ENCODE data around the gene CCDC197.

Gene CCDC197

DNA sequence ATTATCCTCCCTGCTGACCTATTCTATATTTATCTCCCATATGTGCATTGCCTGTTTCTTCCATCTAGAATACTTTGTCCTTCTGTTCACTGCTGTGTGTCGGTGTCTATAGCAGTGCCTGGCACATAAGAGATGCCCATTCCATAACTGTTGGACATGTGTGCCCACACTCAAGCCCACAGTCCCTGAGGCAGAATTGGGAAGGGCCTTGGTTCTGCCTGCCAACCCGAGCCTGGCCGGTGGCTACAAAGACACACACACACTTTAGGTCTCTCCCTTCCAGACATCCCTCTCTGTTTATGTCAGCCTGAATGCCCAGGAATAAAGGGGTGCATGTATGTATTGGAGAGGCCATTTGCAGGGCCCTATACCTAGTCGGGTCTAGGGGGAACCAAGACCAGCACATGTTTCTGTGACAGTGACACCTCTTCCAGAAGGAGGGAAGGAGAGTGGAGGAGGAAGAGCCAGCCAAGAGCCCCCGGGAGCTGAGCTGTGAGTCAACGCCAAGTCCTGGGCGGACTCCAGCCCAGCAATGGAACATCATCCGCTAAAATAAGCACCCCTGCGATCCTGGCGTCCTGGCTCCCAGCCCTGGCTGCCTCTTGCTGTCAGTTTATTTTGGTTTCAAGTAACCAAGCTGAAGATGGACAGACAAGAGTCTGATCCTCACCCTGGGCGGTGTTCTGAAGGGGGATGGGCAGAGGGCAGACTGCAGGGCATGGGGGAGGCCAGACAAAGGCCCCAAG is 16.5 kb upstream of the CCDC197 start:
- no peak for DNase-seq

GRCh38 chr14:93981316-93982229 is 15.5 kb upstream of the CCDC197 start:
- no peak for DNase-seq

DNA sequence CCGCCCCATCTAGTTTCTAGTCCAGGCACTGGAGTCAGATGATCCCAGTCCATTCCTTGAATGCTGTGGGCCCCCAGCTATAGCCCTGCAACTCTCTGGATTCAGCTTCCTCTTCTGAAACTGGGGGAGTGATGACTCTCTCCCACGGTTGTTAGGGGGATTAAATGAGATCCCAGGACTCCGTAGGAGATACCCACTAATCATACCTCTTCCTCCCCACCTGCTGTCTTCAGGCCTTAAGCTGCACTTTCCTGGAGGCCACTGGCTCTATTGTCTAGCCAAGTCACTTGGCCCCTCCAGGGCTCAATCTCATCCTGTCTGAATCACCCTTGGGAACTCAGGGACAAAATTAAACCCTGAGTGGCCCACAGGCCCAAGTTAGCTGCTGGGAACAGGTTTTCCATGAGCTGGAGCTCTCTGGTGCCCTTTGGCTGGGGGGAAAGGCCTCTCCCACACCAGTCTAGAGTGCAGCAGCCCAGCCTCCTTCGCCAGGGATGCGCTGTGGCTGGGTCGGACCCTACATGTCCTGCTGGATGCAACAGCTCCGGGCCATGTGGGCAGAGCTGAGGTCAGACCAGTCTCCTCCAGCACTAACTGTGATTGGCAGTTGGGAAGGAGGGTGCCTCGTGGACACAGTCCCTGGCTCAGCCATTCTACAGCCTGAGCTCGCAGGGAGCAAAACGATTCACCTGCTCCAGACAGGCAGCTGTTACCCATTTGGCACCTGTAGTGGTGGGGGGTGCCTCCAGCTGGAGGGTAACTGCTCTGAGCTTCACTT is 14.7 kb upstream of the CCDC197 start:
- DNase-seq = no peak

- no peak for DNase-seq
Measured at GRCh38 chr14:93984070-93984469, 13.0 kb upstream of the CCDC197 start.

- no peak for DNase-seq
Measured at GRCh38 chr14:93984987-93985410, 12.1 kb upstream of the CCDC197 start.

DNA sequence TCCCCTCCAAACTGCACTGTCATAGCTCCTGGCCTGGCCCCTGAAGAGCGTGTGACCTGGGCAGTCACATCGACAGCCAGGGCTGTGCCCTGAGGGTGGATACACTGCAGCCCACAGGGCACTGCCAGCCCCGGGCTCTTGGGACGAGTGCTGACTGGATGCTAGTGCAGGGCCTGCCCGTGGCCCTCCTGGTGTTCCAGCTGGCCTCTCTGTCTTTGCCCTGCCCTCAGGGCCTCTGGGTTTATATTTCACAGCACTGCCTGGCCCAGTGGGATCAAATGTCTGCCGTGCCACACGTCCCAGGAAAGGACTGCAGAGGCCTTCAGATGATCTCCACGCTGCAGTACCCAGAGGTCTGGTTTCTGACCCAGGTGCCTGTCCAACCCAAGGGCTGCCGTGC is 10.1 kb upstream of the CCDC197 start:
- no peak for DNase-seq

DNA sequence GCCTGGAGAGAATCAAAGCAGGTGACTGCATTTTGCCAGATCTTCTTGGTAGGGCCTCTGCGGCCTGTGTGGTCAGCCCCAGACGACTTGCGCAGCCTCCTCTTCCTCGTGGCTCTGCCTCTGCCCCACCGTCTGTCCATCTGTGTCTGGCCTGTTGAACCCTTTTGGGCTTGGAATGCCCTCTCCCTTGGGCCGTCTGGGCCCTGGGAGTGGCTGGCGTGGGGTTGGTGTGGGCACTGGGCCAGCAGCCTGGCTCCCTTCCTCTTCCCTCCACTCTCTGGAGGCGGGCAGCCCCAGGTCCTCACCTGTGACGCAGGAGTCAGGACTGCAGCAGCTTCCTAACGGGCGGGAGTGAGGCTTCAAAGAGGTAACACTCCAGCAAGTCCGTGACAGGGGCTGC is 9.7 kb upstream of the CCDC197 start:
- DNase-seq = no peak

GRCh38 chr14:93987815-93988476 is 9.2 kb upstream of the CCDC197 start:
- no peak for DNase-seq

- no peak for DNase-seq
Measured at GRCh38 chr14:93989939-93990338, 7.2 kb upstream of the CCDC197 start.

DNA sequence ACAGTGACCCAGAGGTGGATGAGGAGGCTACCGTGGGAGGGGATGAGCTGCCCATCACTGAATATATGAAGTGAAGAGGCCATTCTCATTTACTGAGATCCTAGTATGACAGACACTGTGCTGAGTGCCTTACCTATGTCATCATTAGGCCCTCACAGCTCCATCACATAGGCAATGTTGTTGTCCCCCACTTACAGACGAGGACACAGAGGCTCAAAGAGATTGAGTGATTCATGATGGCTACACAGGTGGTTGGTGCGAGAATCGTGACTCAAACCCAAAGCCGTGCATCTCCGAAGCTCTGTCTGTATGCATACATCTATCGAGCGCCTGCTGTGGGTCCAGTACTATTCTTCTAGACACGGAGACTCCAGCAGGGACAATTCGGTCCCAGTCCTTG is 5.9 kb upstream of the CCDC197 start:
- DNase-seq = no peak

DNA sequence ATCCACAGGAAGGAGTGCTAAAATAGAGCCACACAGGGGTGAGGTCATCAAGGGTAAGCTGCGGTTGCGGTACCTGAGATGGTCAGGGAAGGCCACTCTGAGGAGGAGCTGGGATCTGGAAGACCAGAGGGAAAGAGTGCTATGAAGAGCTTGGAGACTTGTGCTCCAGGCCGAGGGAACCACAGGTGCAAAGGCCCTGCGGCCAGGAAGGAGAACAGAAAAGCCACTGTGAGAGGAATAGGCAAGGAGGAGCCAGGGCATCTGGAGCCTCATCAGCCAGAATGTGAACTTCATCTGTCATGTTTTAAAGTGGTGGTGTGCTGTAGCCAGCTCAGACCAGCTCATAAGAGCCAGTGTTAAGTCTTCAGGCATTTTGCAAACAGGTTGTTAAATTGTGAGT is 5.5 kb upstream of the CCDC197 start:
- no peak for DNase-seq

- no peak for DNase-seq
Measured at GRCh38 chr14:93993382-93993781, 3.7 kb upstream of the CCDC197 start.

- no peak for DNase-seq
Measured at GRCh38 chr14:93994919-93995682, 2.0 kb upstream of the CCDC197 start.

GRCh38 chr14:93996130-93996695 is 888 bp upstream of the CCDC197 start:
- DNase-seq = no peak

DNA sequence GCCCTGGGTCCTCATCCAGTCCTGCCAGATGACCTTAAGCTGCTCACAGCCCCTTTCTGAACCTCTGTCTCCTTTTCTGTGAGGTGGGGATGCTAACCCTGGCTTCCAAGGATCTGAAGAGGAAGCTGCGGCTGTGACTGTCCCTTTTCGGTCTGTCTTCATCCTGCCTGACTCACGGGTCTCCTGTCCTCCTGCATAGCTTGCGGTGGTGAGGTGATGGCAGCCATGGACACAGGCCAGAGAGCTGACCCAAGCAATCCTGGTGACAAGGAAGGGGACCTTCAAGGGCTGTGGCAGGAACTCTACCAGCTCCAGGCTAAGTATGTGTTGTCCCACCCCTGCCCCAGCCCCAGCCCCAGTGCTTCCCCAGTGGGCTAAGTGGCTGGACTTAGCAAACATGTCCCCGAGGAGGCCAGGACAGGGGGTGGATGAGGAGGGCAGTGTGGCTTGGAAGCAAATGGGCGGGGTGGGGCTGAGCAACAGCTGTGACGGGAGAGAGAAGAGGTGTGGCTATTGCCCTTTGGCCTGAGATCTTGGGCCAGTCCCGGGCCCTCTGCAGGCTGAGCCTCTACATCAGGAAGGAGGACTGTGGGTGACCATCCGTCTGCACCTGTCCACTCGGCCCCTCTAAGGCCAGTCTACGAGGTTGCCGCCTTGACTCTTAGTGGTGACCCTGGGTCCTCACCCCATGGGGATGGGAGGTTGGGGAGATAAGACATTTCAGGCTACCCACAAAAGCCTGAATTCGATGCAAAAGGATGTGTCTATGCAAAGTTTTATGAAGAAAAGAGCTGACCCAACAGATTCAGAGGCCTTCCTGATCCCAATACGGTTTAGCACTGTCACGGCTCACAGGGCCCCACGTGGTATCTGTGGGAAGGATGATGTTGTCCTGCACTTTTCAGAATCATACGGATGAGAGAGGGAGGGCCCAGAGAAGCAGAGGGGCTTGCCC is 1.1 kb downstream of the CCDC197 start:
- no peak for DNase-seq

DNA sequence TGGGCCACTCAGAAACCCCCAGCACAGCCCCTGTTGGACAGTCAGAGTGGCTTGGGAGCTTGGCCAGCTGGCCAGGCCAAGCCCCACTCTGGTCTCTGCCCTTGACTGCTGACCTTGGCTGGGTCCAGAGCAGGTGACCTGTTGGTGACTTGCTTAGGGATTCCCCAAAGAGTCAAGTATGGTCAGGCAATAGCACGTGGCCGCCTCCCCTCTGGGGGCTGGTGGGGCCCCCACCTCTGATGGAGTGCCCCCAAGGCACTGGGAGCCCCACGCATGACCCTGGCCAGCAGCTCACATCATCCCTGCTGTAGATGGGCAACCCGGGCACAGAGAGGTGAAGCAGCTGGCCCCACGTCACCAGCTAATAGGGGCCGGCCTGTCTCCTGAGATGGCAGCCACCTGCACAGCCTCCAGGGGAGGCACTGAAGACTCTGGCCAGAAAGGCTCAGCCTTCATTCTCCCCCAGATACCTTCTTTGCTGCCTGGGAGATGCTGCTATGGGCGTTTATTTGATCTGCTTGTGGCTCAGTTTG is 1.8 kb downstream of the CCDC197 start:
- no peak for DNase-seq

DNA sequence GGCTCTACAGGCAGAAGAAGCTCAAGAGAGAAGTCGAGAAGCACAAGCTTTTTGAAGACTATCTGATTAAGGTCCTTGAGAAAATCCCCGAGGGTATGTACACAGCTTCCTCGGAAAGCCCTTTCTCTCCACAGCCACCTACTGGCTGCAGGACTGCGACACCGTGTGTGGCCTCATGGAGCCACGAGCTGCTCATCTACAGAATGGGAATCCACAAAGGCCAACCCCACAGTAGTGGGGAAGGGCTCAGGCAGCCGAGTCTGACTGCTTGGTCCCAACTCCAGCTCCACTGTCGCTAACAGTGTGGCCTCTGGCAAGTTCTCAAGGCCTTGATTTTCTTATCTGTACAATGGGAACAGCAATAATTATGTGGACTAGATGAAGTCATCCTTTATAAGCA is 2.5 kb downstream of the CCDC197 start:
- DNase-seq = no peak

GRCh38 chr14:94000267-94000666 is 3.2 kb downstream of the CCDC197 start:
- DNase-seq = no peak

- DNase-seq = no peak
Measured at GRCh38 chr14:94001016-94001415, 3.9 kb downstream of the CCDC197 start.

All from NCI-H2029 (cell line).